Neural cell (in vitro differentiated cells): ENCODE measurements around the gene CCT5.

ENCODE experiments used
- EZH2 ChIP-seq: fragments of 200-600, 300-800 bp; shearing (Covaris generic), sonication (generic); IDR thresholded peaks from 2 replicates; pipeline ENCODE4 v1.6.1; 2014; ENCODE audit warnings: antibody characterized with exemption, low read length, borderline replicate concordance, mild to moderate bottlenecking; ENCODE audit not compliant: insufficient read depth, poor library complexity, severe bottlenecking
- POLR2AphosphoS5 ChIP-seq: IDR thresholded peaks from 2 replicates; pipeline ENCODE4 v1.6.1; 2012
- REST ChIP-seq: IDR thresholded peaks from 2 replicates; pipeline ENCODE4 v1.6.1; 2012; ENCODE audit warnings: borderline replicate concordance
- TF ChIP-seq, protein P1 (sequence below): fragments of 450-650 bp; IDR thresholded peaks from 2 replicates; pipeline ENCODE4 v1.5.1; 2014; ENCODE audit warnings: antibody characterized with exemption, mild to moderate bottlenecking, moderate library complexity; ENCODE audit not compliant: poor library complexity, severe bottlenecking

- TF ChIP-seq, protein P1, sequence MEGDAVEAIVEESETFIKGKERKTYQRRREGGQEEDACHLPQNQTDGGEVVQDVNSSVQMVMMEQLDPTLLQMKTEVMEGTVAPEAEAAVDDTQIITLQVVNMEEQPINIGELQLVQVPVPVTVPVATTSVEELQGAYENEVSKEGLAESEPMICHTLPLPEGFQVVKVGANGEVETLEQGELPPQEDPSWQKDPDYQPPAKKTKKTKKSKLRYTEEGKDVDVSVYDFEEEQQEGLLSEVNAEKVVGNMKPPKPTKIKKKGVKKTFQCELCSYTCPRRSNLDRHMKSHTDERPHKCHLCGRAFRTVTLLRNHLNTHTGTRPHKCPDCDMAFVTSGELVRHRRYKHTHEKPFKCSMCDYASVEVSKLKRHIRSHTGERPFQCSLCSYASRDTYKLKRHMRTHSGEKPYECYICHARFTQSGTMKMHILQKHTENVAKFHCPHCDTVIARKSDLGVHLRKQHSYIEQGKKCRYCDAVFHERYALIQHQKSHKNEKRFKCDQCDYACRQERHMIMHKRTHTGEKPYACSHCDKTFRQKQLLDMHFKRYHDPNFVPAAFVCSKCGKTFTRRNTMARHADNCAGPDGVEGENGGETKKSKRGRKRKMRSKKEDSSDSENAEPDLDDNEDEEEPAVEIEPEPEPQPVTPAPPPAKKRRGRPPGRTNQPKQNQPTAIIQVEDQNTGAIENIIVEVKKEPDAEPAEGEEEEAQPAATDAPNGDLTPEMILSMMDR, result no peak
- no peak for TF ChIP-seq POLR2AphosphoS5
- TF ChIP-seq REST, result no peak
- no peak for TF ChIP-seq EZH2
Measured at GRCh38 chr5:10297646-10298204, 47.6 kb downstream of the CCT5 start.
